Measurements from ENCODE around the gene ZBTB40. TPM values are rescaled to one million over a fixed set of nuclear protein-coding genes. Genes with fewer than 3 reads are reported as not detected.

ZBTB40 gene
- total RNA-seq, 2 donors from 2014 or later = 11.2 to 20.1 TPM

DNA sequence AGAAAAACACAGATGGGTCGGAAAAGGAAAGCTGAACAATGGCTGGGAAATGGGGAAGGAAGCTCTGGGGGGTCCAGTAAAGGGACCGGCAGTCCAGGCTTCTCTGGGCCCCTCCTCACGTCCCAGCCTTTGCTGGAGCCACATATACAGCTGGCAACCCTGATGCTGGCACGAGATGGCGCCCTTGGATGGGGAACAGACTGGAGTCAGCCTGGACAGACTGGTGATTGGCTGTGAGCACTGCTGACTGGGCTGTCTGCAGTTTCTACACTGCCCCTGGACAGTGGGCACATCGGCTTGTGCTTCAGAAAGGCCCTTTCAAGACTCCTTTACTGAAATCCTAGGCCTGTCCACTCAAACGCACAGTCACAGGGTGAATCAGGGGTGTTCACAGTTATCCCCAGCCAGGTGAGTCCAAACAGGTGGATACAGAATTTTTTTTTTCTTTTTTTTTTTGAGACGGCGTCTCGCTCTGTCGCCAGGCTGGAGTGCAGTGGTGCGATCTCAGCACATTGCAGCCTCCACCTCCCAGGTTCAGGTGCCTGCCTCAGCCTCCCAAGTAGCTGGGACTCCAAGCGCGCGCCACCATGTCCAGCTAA lies 31.1 kb upstream of the ZBTB40 start:
- WGBS, 2 donors = 37 to 42% methylated on average over 14 to 15 of the region's 15 CpGs
- DNase-seq (peak; percentile 90 to 93 (median 90)), ATAC-seq (peak; percentile 83)
- no peaks in the 10 kb centered on the region for H3K9me3 ChIP-seq
- H3K4me1 ChIP-seq = peaks cover 17% of the 10 kb centered on the region
- H3K27ac ChIP-seq = no peak overlapping the region
- TF ChIP-seq, protein P1, sequence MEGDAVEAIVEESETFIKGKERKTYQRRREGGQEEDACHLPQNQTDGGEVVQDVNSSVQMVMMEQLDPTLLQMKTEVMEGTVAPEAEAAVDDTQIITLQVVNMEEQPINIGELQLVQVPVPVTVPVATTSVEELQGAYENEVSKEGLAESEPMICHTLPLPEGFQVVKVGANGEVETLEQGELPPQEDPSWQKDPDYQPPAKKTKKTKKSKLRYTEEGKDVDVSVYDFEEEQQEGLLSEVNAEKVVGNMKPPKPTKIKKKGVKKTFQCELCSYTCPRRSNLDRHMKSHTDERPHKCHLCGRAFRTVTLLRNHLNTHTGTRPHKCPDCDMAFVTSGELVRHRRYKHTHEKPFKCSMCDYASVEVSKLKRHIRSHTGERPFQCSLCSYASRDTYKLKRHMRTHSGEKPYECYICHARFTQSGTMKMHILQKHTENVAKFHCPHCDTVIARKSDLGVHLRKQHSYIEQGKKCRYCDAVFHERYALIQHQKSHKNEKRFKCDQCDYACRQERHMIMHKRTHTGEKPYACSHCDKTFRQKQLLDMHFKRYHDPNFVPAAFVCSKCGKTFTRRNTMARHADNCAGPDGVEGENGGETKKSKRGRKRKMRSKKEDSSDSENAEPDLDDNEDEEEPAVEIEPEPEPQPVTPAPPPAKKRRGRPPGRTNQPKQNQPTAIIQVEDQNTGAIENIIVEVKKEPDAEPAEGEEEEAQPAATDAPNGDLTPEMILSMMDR (IDR thresholded peaks at IDR 0.05) = peak; percentile 58 to 94 (median 92)
- no peak for TF ChIP-seq POLR2A (IDR thresholded peaks at IDR 0.05)
- no peaks in the 10 kb centered on the region for H3K27me3 ChIP-seq
- no peaks in the 10 kb centered on the region for H3K36me3 ChIP-seq (replicated peaks in 1 of 2; ENCODE audit: insufficient read depth in 1 of 2, low read depth in 2 of 2)
- intact Hi-C loops (cut with DNase I) = no loop called here
- no peak overlapping the region for H3K4me3 ChIP-seq

DNA sequence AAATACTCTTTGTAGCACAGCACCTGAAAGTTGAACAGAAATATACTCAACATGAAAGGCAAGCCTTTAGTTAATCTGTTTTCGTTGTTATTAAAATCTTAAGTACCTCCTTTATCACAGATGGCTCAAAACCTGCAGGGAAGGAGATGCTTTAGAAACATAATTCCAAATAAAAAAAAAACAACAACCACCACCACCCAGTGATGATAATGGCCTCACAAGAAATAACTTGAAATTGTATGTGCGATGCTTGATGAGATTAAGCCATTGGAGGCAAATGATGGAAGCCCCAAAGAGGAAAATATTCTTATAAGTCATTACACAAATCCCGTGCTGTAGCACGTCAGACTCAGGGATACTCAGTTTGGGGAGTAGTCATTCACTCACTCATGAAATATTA lies 24.9 kb upstream of the ZBTB40 start:
- ATAC-seq (no peak), DNase-seq (no peak)
- Histone ChIP-seq H3K27me3 (no peaks in the 10 kb centered on the region), H3K36me3 (replicated peaks in 1 of 2; ENCODE audit: insufficient read depth in 1 of 2, low read depth in 2 of 2) (no peaks in the 10 kb centered on the region), H3K4me1 (no peaks in the 10 kb centered on the region), H3K27ac (no peak overlapping the region), H3K9me3 (no peaks in the 10 kb centered on the region), H3K4me3 (no peak overlapping the region)
- TF ChIP-seq, protein P1 (IDR thresholded peaks at IDR 0.05) = no peak
- no peak for TF ChIP-seq POLR2A (IDR thresholded peaks at IDR 0.05)
- intact Hi-C loops (cut with DNase I) = no loop called here
- WGBS, 2 donors = 92 to 95% methylated on average over 4 of the region's 4 CpGs

DNA sequence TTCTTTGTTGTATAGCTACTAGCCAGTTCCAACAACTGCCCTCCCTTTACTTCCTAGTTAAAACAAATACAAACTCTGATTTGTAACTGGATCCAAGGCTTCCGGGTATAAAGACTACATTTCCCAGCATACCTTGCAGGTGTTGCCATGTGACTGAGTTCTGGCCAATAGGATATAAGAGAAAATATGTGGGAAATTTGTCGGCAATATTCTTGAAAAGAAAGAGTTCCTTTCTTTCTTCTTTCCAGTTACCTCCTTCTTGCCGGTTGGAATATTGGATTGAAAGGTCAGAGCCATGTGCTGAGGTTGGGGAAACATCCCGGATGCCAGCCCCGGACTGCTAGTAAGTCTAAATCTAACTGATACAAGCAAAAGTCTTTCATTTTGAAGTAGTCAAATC lies 23.0 kb upstream of the ZBTB40 start:
- 31 to 42% methylated on average over 5 of the region's 5 CpGs for WGBS, 2 donors
- Histone ChIP-seq H3K9me3 (no peaks in the 10 kb centered on the region), H3K27ac (no peak overlapping the region), H3K36me3 (replicated peaks in 1 of 2; ENCODE audit: insufficient read depth in 1 of 2, low read depth in 2 of 2) (no peaks in the 10 kb centered on the region), H3K27me3 (no peaks in the 10 kb centered on the region), H3K4me1 (no peaks in the 10 kb centered on the region), H3K4me3 (peak overlapping the region in 1 of 2 donors; percentile 15)
- peak in 1 of 4 donors; percentile 55 for DNase-seq
- peak; percentile 84 for ATAC-seq
- intact Hi-C loops (cut with DNase I) = no loop called here
- TF ChIP-seq POLR2A (IDR thresholded peaks at IDR 0.05) = no peak
- TF ChIP-seq, protein P1 (IDR thresholded peaks at IDR 0.05) = no peak

DNA sequence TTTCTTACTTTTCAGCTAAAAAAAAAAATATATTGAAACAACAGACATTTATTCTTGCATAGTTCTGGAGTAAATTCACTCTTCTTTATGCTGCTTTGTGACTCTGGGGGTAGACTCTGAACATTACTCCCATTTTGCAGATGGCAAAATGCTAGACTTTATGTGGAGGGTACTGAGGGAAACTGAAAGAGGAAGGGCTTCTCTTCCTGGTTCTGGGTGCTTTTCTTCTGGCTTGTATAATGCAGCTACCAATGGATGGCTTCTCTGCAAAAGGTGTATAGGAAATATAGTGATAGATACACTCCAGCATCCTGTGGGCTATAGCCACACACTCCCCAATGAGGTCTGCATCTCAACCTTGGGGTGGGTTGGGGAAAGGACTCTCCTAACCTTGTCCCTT lies 19.7 kb upstream of the ZBTB40 start:
- DNase-seq (no peak), ATAC-seq (no peak)
- no peak overlapping the region for H3K27ac ChIP-seq
- H3K4me1 ChIP-seq = no peaks in the 10 kb centered on the region
- no peaks in the 10 kb centered on the region for H3K27me3 ChIP-seq
- H3K4me3 ChIP-seq = no peak overlapping the region
- H3K9me3 ChIP-seq = no peaks in the 10 kb centered on the region
- intact Hi-C loops (cut with DNase I) = loop anchor here (10.0 kb wide), 1 partner anchor 103 kb away; no protein-coding TSS in a partner anchor
- no peaks in the 10 kb centered on the region for H3K36me3 ChIP-seq (replicated peaks in 1 of 2; ENCODE audit: insufficient read depth in 1 of 2, low read depth in 2 of 2)
- no peak for TF ChIP-seq POLR2A (IDR thresholded peaks at IDR 0.05)

DNA sequence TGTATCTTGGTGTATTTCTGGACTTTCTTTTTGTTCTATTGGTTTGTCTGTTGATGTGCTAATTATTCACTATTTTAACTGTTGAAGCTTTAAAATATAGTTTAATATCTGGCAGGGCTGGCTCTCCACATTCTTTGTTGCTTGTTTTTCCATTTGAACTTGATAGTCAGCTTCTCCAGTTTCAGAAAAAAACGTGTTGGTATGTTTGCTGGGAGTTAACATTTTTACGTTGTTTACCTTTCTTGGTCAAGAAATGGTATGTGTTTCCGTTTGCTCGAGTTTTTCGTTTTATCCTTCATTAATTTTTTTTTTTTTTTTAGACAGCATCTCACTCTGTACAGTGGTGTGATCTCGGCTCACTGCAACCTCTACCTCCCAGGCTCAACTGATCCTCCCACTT lies 16.9 kb upstream of the ZBTB40 start:
- 26 to 43% methylated on average over 6 of the region's 6 CpGs for WGBS, 2 donors
- Histone ChIP-seq H3K4me1 (no peaks in the 10 kb centered on the region), H3K9me3 (no peaks in the 10 kb centered on the region), H3K36me3 (replicated peaks in 1 of 2; ENCODE audit: insufficient read depth in 1 of 2, low read depth in 2 of 2) (no peaks in the 10 kb centered on the region), H3K27ac (no peak overlapping the region), H3K27me3 (no peaks in the 10 kb centered on the region), H3K4me3 (no peak overlapping the region)
- intact Hi-C loops (cut with DNase I) = loop anchor here (10.0 kb wide), 1 partner anchor 100 kb away; no protein-coding TSS in a partner anchor
- TF ChIP-seq, protein P1 (IDR thresholded peaks at IDR 0.05) = no peak
- TF ChIP-seq POLR2A (IDR thresholded peaks at IDR 0.05) = no peak
- DNase-seq (no peak), ATAC-seq (no peak)
